Measurements from ENCODE around the gene GRB14.

DNA sequence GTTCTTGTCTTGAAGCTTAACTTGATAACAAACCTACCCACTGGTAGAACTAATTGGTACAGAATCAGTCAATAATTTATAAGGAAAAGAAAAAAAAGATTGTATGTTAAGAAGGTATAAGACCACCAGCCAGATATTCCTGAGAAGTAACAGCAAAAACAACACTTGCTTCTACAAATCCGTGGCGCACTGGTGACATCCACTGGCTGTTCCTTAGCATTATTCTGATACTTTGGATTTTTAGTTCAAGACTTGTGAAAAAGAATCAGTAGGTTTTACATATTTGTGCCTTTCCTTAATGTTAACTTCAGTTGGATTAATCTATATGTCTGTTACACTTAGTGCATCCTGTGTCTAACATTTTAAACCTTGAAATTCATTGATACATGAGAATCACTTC, 141.8 kb downstream of the GRB14 start:
- TF ChIP-seq, protein P1, sequence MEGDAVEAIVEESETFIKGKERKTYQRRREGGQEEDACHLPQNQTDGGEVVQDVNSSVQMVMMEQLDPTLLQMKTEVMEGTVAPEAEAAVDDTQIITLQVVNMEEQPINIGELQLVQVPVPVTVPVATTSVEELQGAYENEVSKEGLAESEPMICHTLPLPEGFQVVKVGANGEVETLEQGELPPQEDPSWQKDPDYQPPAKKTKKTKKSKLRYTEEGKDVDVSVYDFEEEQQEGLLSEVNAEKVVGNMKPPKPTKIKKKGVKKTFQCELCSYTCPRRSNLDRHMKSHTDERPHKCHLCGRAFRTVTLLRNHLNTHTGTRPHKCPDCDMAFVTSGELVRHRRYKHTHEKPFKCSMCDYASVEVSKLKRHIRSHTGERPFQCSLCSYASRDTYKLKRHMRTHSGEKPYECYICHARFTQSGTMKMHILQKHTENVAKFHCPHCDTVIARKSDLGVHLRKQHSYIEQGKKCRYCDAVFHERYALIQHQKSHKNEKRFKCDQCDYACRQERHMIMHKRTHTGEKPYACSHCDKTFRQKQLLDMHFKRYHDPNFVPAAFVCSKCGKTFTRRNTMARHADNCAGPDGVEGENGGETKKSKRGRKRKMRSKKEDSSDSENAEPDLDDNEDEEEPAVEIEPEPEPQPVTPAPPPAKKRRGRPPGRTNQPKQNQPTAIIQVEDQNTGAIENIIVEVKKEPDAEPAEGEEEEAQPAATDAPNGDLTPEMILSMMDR (IDR thresholded peaks at IDR 0.05; ENCODE audit: insufficient read depth, low read depth, low read length), result peak; percentile 67
- no peak for TF ChIP-seq EZH2 (IDR thresholded peaks at IDR 0.05; ENCODE audit: insufficient read depth, low read length)
